Smooth muscle cell (in vitro differentiated cells): ENCODE results near the gene BLOC1S5. TPM values are rescaled to one million over a fixed set of nuclear protein-coding genes. Genes with fewer than 3 reads are reported as not detected.

Source experiments
- DNase-seq: peaks from one replicate; lab custom pipeline; 2025; ENCODE audit not compliant: unreplicated experiment; lab: John Stamatoyannopoulos, UW
- H2AFZ ChIP-seq: fragments of 200-600 bp; sonication (generic); 2 replicates; pipeline ENCODE4 v1.6.0; 2016; ENCODE audit warnings: antibody characterized with exemption, low read depth, mild to moderate bottlenecking
- H3F3A ChIP-seq: fragments of 200-600 bp; sonication (generic); 2 replicates; pipeline ENCODE4 v1.6.0; 2017; ENCODE audit warnings: antibody characterized with exemption, low read depth
- H3K27ac ChIP-seq: fragments of 200-600 bp; sonication (generic); 2 replicates; pipeline ENCODE4 v1.5.1; 2016; ENCODE audit warnings: low read depth, mild to moderate bottlenecking
- H3K27me3 ChIP-seq: fragments of 200-600 bp; sonication (generic); 2 replicates; pipeline ENCODE4 v1.6.1; 2016; ENCODE audit warnings: low read depth, mild to moderate bottlenecking
- H3K36me3 ChIP-seq: fragments of 200-600 bp; sonication (generic); 2 replicates; pipeline ENCODE4 v1.5.1; 2016; ENCODE audit warnings: low read depth
- H3K4me1 ChIP-seq: fragments of 200-600 bp; sonication (generic); 2 replicates; pipeline ENCODE4 v1.5.1; 2016; ENCODE audit warnings: low read depth
- H3K4me2 ChIP-seq: fragments of 200-600 bp; sonication (generic); 2 replicates; pipeline ENCODE4 v1.6.0; 2016; ENCODE audit warnings: mild to moderate bottlenecking
- H3K4me3 ChIP-seq: fragments of 200-600 bp; sonication (generic); 2 replicates; pipeline ENCODE4 v1.5.1; 2016; ENCODE audit warnings: mild to moderate bottlenecking
- H3K79me2 ChIP-seq: fragments of 200-600 bp; sonication (generic); 2 replicates; pipeline ENCODE4 v1.6.0; 2016; ENCODE audit warnings: low read depth, mild to moderate bottlenecking
- H3K9ac ChIP-seq: fragments of 200-600 bp; sonication (generic); 2 replicates; pipeline ENCODE4 v1.6.0; 2016; ENCODE audit warnings: low read depth
- H3K9me3 ChIP-seq: fragments of 200-600 bp; sonication (generic); replicated peaks from 2 replicates; pipeline ENCODE4 v1.5.1; 2016; ENCODE audit warnings: low read depth
- H4K20me1 ChIP-seq: fragments of 200-600 bp; sonication (generic); 2 replicates; pipeline ENCODE4 v1.6.0; 2016; ENCODE audit warnings: low read depth
- CTCF ChIP-seq: fragments of 200-600 bp; sonication (generic); IDR thresholded peaks from 2 replicates; pipeline ENCODE4 v1.5.1; 2017; ENCODE audit warnings: borderline replicate concordance, mild to moderate bottlenecking, antibody characterized with exemption; ENCODE audit not compliant: insufficient read depth, poor library complexity, severe bottlenecking
- WGBS: methylation state at CpG from one replicate; pipeline ENCODE4 v1.1.7; 2016; ENCODE audit warnings: low lambda C conversion rate; 5-methylcytosine and 5-hydroxymethylcytosine counted together
- polyA plus RNA-seq: library from polyadenylated mRNA; unstranded; fragments of >200 nt; fragmentation: Nextera tagmentation; extraction: Ambion mirVana; gene quantifications from 2 replicates; pipeline ENCODE4 v1.2.1, GENCODE V29; 2016
- total RNA-seq: library from RNA; depleted of rRNA; stranded (reverse); fragments of >200 nt; gene quantifications from 2 replicates; pipeline ENCODE4 v1.2.3, GENCODE V29; 2014

Gene BLOC1S5
- total and polyA plus RNA-seq, 2 experiments from 2014 or later, result 10.7 to 13.7 TPM

- Histone ChIP-seq H3K9me3 (no peaks in the 10 kb centered on the region), H4K20me1 (peaks cover 7% of the 10 kb centered on the region), H3K27ac (no peak overlapping the region), H3K4me2 (no peak overlapping the region), H3K9ac (no peak overlapping the region), H2AFZ (no peak overlapping the region), H3K36me3 (no peaks in the 10 kb centered on the region), H3K27me3 (no peaks in the 10 kb centered on the region), H3K79me2 (no peaks in the 10 kb centered on the region), H3K4me1 (no peaks in the 10 kb centered on the region), H3F3A (peaks cover 4% of the 10 kb centered on the region), H3K4me3 (no peak overlapping the region)
- no peak for DNase-seq
- 88% methylated on average over 9 of the region's 9 CpGs for WGBS
- TF ChIP-seq CTCF, result no peak
Observed at GRCh38 chr6:8017276-8017701, 46.9 kb downstream of the BLOC1S5 start.

GRCh38 chr6:8014947-8015346 is 49.2 kb downstream of the BLOC1S5 start:
- no peaks in the 10 kb centered on the region for H3K27me3 ChIP-seq
- no peaks in the 10 kb centered on the region for H3K79me2 ChIP-seq
- H3K9ac ChIP-seq, result no peak overlapping the region
- H3K9me3 ChIP-seq, result no peaks in the 10 kb centered on the region
- no peaks in the 10 kb centered on the region for H3K4me1 ChIP-seq
- no peak overlapping the region for H2AFZ ChIP-seq
- H4K20me1 ChIP-seq, result peaks cover 7% of the 10 kb centered on the region
- H3F3A ChIP-seq, result peaks cover 4% of the 10 kb centered on the region
- no peaks in the 10 kb centered on the region for H3K36me3 ChIP-seq
- H3K4me3 ChIP-seq, result no peak overlapping the region
- no peak for TF ChIP-seq CTCF
- H3K4me2 ChIP-seq, result no peak overlapping the region
- 95% methylated on average over 3 of the region's 3 CpGs for WGBS
- H3K27ac ChIP-seq, result no peak overlapping the region
- no peak for DNase-seq

GRCh38 chr6:8013763-8014162 is 50.4 kb downstream of the BLOC1S5 start:
- Histone ChIP-seq H3K36me3 (no peaks in the 10 kb centered on the region), H3K4me3 (no peak overlapping the region), H4K20me1 (peaks cover 5% of the 10 kb centered on the region), H3K27me3 (no peaks in the 10 kb centered on the region), H3K79me2 (no peaks in the 10 kb centered on the region), H3K4me1 (no peaks in the 10 kb centered on the region), H3K9me3 (no peaks in the 10 kb centered on the region), H3K9ac (no peak overlapping the region), H2AFZ (no peak overlapping the region), H3F3A (peaks cover 4% of the 10 kb centered on the region), H3K27ac (no peak overlapping the region), H3K4me2 (no peak overlapping the region)
- no peak for DNase-seq
- TF ChIP-seq CTCF, result no peak
- 92% methylated on average over 3 of the region's 3 CpGs for WGBS

GRCh38 chr6:8006208-8006607 is 58.0 kb downstream of the BLOC1S5 start:
- H3K4me3 ChIP-seq, result no peak overlapping the region
- H4K20me1 ChIP-seq, result no peaks in the 10 kb centered on the region
- H3K9ac ChIP-seq, result no peak overlapping the region
- no peak overlapping the region for H3K27ac ChIP-seq
- no peaks in the 10 kb centered on the region for H3K79me2 ChIP-seq
- no peaks in the 10 kb centered on the region for H3K4me1 ChIP-seq
- no peaks in the 10 kb centered on the region for H3K27me3 ChIP-seq
- no peaks in the 10 kb centered on the region for H3K36me3 ChIP-seq
- H3K4me2 ChIP-seq, result no peak overlapping the region
- H3F3A ChIP-seq, result no peaks in the 10 kb centered on the region
- peak; percentile 75 for TF ChIP-seq CTCF
- DNase-seq, result no peak
- WGBS, result 100% methylated on average over 1 of the region's 1 CpG
- H2AFZ ChIP-seq, result no peak overlapping the region
- no peaks in the 10 kb centered on the region for H3K9me3 ChIP-seq
